ENCODE results near the gene MLX. TPM values are rescaled to one million over a fixed set of nuclear protein-coding genes. Genes with fewer than 3 reads are reported as not detected.

The MLX gene
- total RNA-seq, 1 experiment from 2014 or later = 45.3 TPM

- no peak overlapping the region for H4K8ac ChIP-seq (replicated peaks; ENCODE audit: insufficient read length, low read depth, low read length)
- Mint-ChIP-seq H3K36me3 (ENCODE audit: insufficient read depth in 1 of 3, low read depth in 3 of 3) (peaks cover 3 to 7% (median 7%) of the 10 kb centered on the region in 3 experiments; a peak in 4 of 7 replicates), H3K9me3 (no peaks in the 10 kb centered on the region), H3K27me3 (ENCODE audit: low read depth) (no peaks in the 10 kb centered on the region), H3K4me3 (no peak overlapping the region), H3K27ac (no peak overlapping the region), H3K4me1 (peaks cover 19 to 31% of the 10 kb centered on the region in 2 experiments)
- H3K56ac ChIP-seq (ENCODE audit: insufficient read length, low read depth, low read length) = no peak overlapping the region
- no peaks in the 10 kb centered on the region for H4K20me1 ChIP-seq (ENCODE audit: control insufficient read depth, insufficient read depth, insufficient read length)
- no peak overlapping the region for H3K14ac ChIP-seq (ENCODE audit: insufficient read depth, low read length)
- H3K23me2 ChIP-seq (ENCODE audit: insufficient read length, low read depth, low read length, poor library complexity, severe bottlenecking) = peaks cover 14% of the 10 kb centered on the region
- no peak overlapping the region for H2BK120ac ChIP-seq (ENCODE audit: low read depth, low read length, poor library complexity, severe bottlenecking)
- no peak overlapping the region for H3T11ph ChIP-seq (ENCODE audit: low read length)
- H3K9ac ChIP-seq (ENCODE audit: extremely low read depth, insufficient read length, low read length) = no peak overlapping the region
- WGBS (ENCODE audit: extremely low coverage, insufficient read length, low lambda C conversion rate) = no CpG with 5 or more reads among the region's 6 CpGs
- H4K5ac ChIP-seq (ENCODE audit: insufficient read length, low read depth, low read length) = no peak overlapping the region
- H3K27me3 ChIP-seq (ENCODE audit: insufficient read depth, low read length) = no peaks in the 10 kb centered on the region
- peaks cover 4% of the 10 kb centered on the region; the same call in 1 of the 2 replicates for H3K79me2 ChIP-seq (ENCODE audit: insufficient read depth, low read length)
- no peak overlapping the region for H3K18ac ChIP-seq (ENCODE audit: insufficient read length, low read depth, low read length)
- H2AK5ac ChIP-seq (ENCODE audit: insufficient read length, low read length) = no peak overlapping the region
- no peak overlapping the region for H2BK20ac ChIP-seq (ENCODE audit: low read depth, low read length, poor library complexity, severe bottlenecking)
- H2BK15ac ChIP-seq (ENCODE audit: low read depth, low read length) = no peak overlapping the region
- H3K79me1 ChIP-seq (ENCODE audit: insufficient read depth, low read depth, low read length, poor library complexity, severe bottlenecking) = peaks cover 4% of the 10 kb centered on the region
- H3K4ac ChIP-seq (ENCODE audit: low read depth, low read length) = no peak overlapping the region
- no peaks in the 10 kb centered on the region for H3K4me1 ChIP-seq (ENCODE audit: insufficient read depth, low read length)
- no peak for TF ChIP-seq CTCF (conservative IDR thresholded peaks at IDR 0.05)
- H2AFZ ChIP-seq (ENCODE audit: low read length) = no peak overlapping the region
- no peak overlapping the region for H3K23ac ChIP-seq (ENCODE audit: insufficient read length, low read depth, low read length)
- no peak overlapping the region for H2BK12ac ChIP-seq (ENCODE audit: insufficient read length, low read depth, low read length)
- no peak overlapping the region for H2BK5ac ChIP-seq (ENCODE audit: insufficient read length, low read length)
- H3K4me2 ChIP-seq (ENCODE audit: insufficient read depth, insufficient read length, low read length) = no peak overlapping the region
- no peak for DNase-seq
- H3K9me3 ChIP-seq (ENCODE audit: control insufficient read depth, low read depth, low read length) = no peaks in the 10 kb centered on the region
- H4K91ac ChIP-seq (ENCODE audit: insufficient read length, low read depth, low read length) = no peak overlapping the region
- H3K27ac ChIP-seq (ENCODE audit: insufficient read length, low read depth, low read length) = no peak overlapping the region
These were observed 7.8 kb upstream of the MLX start for GRCh38 chr17:42559075-42559474.
